ENCODE data around the gene UTP18. TPM values are rescaled to one million over a fixed set of nuclear protein-coding genes. Genes with fewer than 3 reads are reported as not detected.

UTP18 gene
- total and polyA plus RNA-seq, 2 donors (not counting 1 experiment from before 2014, with no cell fraction given), result 13.2 to 34.2 TPM

DNA sequence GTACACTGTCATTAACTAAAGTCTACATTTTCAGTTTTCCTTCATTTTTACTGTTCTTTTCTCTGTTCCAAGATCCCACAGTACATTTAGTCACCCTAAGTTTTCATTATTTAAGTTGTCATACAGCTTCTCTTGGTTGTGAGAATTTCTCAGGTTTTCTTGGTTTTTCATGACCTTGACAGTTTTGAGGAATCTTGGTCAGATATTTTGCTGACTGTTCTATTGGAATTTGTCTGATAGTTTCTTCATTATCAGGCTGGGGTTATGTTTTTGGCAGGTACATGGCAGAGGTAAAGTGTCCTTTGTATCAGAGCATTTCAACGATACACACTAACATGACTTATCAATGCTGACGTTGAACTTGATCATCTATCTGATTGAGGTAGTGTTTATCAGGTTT lies 20.1 kb upstream of the UTP18 start:
- TF ChIP-seq, protein P1, sequence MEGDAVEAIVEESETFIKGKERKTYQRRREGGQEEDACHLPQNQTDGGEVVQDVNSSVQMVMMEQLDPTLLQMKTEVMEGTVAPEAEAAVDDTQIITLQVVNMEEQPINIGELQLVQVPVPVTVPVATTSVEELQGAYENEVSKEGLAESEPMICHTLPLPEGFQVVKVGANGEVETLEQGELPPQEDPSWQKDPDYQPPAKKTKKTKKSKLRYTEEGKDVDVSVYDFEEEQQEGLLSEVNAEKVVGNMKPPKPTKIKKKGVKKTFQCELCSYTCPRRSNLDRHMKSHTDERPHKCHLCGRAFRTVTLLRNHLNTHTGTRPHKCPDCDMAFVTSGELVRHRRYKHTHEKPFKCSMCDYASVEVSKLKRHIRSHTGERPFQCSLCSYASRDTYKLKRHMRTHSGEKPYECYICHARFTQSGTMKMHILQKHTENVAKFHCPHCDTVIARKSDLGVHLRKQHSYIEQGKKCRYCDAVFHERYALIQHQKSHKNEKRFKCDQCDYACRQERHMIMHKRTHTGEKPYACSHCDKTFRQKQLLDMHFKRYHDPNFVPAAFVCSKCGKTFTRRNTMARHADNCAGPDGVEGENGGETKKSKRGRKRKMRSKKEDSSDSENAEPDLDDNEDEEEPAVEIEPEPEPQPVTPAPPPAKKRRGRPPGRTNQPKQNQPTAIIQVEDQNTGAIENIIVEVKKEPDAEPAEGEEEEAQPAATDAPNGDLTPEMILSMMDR (IDR thresholded peaks at IDR 0.05), result no peak
- TF ChIP-seq EZH2 (IDR thresholded peaks at IDR 0.05; ENCODE audit: borderline replicate concordance, insufficient read depth, low read depth, low read length, poor library complexity, severe bottlenecking), result no peak
- Mint-ChIP-seq H3K27ac (no peak overlapping the region), H3K4me1 (peaks cover 28% of the 10 kb centered on the region), H3K27me3 (no peaks in the 10 kb centered on the region), H3K4me3 (no peak overlapping the region), H3K9me3 (ENCODE audit: insufficient read depth) (no peaks in the 10 kb centered on the region)
- H3K9ac ChIP-seq (ENCODE audit: low read length), result no peak overlapping the region
- peaks cover 12 to 15% of the 10 kb centered on the region in 2 donors for H3K4me1 ChIP-seq (ENCODE audit: control insufficient read depth in 2 of 2, insufficient read depth in 2 of 2, low read length in 2 of 2)
- no peak for ATAC-seq (ENCODE audit: low read depth)
- H3K27ac ChIP-seq (ENCODE audit: low read length in 2 of 2), result peak overlapping the region in 1 of 2 donors; percentile 47
- H3K79me2 ChIP-seq (ENCODE audit: control insufficient read depth, insufficient read depth, low read length), result peaks cover 45% of the 10 kb centered on the region
- ChIA-PET CTCF (no interaction called here), POLR2A (no interaction called here)
- no peak overlapping the region for H3K4me2 ChIP-seq (replicated peaks; ENCODE audit: low read depth, low read length, poor library complexity, severe bottlenecking)
- peaks cover 0 to 1% of the 10 kb centered on the region in 2 experiments for H3K36me3 ChIP-seq (replicated peaks in 1 of 2; ENCODE audit: control extremely low read depth in 1 of 2, control insufficient read depth in 1 of 2, extremely low read depth in 1 of 2, insufficient read depth in 2 of 2, low read length in 1 of 2)
- intact Hi-C loops (cut with micrococcal nuclease), result no loop called here
- no peak for DNase-seq
- H3K9me3 ChIP-seq (ENCODE audit: control extremely low read depth in 1 of 3, control insufficient read depth in 2 of 3, insufficient read depth in 1 of 3, low read length in 2 of 3), result no peaks in the 10 kb centered on the region
- H3K4me3 ChIP-seq (ENCODE audit: control extremely low read depth in 1 of 5, extremely low read depth in 1 of 5, insufficient read depth in 1 of 5, low read depth in 2 of 5, low read length in 4 of 5), result no peak overlapping the region
- no peaks in the 10 kb centered on the region for H3K27me3 ChIP-seq (replicated peaks in 1 of 4; ENCODE audit: control extremely low read depth in 1 of 4, control insufficient read depth in 3 of 4, insufficient read depth in 4 of 4, low read length in 3 of 4)
- WGBS (ENCODE audit: insufficient coverage), result no CpG with 5 or more reads among the region's 2 CpGs
- H2AFZ ChIP-seq (ENCODE audit: insufficient read depth, low read depth, low read length, poor library complexity, severe bottlenecking), result no peak overlapping the region
- H4K20me1 ChIP-seq (ENCODE audit: control insufficient read depth, insufficient read depth, low read length, poor library complexity, severe bottlenecking), result peaks cover 38% of the 10 kb centered on the region

DNA sequence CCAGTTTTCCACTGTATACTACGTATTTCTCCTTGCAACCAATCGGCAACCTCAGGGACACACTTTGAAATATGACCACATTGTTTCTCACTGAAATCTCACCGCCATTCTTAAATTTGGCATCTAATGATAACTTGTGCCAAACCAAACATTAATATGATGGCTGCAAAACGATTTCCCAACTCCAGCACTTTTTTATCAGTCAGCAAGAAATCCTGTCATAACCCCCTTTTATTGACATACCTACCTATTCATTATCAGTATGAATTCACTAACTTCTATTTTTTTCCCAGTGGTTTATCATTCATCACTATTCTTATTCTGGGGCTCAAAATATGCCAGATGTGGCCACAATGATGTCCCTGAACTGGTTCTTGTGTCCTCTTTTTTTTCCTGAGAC lies 16.3 kb upstream of the UTP18 start:
- peaks cover 9% of the 10 kb centered on the region for H3K4me1 Mint-ChIP-seq
- intact Hi-C loops (cut with micrococcal nuclease), result no loop called here

More for the DNA sequence above, 16.3 kb upstream of the UTP18 start:
- WGBS (ENCODE audit: insufficient coverage), result 98% methylated on average over 4 of the region's 4 CpGs
- H4K20me1 ChIP-seq (ENCODE audit: control insufficient read depth, insufficient read depth, low read length, poor library complexity, severe bottlenecking), result peaks cover 25% of the 10 kb centered on the region
- Mint-ChIP-seq H3K27ac (no peak overlapping the region), H3K9me3 (ENCODE audit: insufficient read depth) (no peaks in the 10 kb centered on the region), H3K4me3 (no peak overlapping the region), H3K27me3 (no peaks in the 10 kb centered on the region)
- ChIA-PET CTCF (no interaction called here), POLR2A (no interaction called here)
- DNase-seq (no peak), ATAC-seq (ENCODE audit: low read depth) (no peak)
- H3K9me3 ChIP-seq (ENCODE audit: control extremely low read depth in 1 of 3, control insufficient read depth in 2 of 3, insufficient read depth in 1 of 3, low read length in 2 of 3), result no peaks in the 10 kb centered on the region
- TF ChIP-seq, protein P1 (IDR thresholded peaks at IDR 0.05), result no peak
- H3K9ac ChIP-seq (ENCODE audit: low read length), result no peak overlapping the region
- no peak overlapping the region for H3K4me2 ChIP-seq (replicated peaks; ENCODE audit: low read depth, low read length, poor library complexity, severe bottlenecking)
- peaks cover 0 to under 1% of the 10 kb centered on the region in 2 donors for H3K4me1 ChIP-seq (ENCODE audit: control insufficient read depth in 2 of 2, insufficient read depth in 2 of 2, low read length in 2 of 2)
- no peak overlapping the region for H3K4me3 ChIP-seq (ENCODE audit: control extremely low read depth in 1 of 5, extremely low read depth in 1 of 5, insufficient read depth in 1 of 5, low read depth in 2 of 5, low read length in 4 of 5)
- H2AFZ ChIP-seq (ENCODE audit: insufficient read depth, low read depth, low read length, poor library complexity, severe bottlenecking), result no peak overlapping the region
- peaks cover 37% of the 10 kb centered on the region for H3K79me2 ChIP-seq (ENCODE audit: control insufficient read depth, insufficient read depth, low read length)
- no peaks in the 10 kb centered on the region for H3K27me3 ChIP-seq (replicated peaks in 1 of 4; ENCODE audit: control extremely low read depth in 1 of 4, control insufficient read depth in 3 of 4, insufficient read depth in 4 of 4, low read length in 3 of 4)
- no peak overlapping the region for H3K27ac ChIP-seq (ENCODE audit: low read length in 2 of 2)
- peaks cover 0 to 2% of the 10 kb centered on the region in 2 experiments for H3K36me3 ChIP-seq (replicated peaks in 1 of 2; ENCODE audit: control extremely low read depth in 1 of 2, control insufficient read depth in 1 of 2, extremely low read depth in 1 of 2, insufficient read depth in 2 of 2, low read length in 1 of 2)
